Ureter (tissue), 1 donor: Measurements from ENCODE around the gene TUBE1. TPM values are rescaled to one million over a fixed set of nuclear protein-coding genes. Genes with fewer than 3 reads are reported as not detected.
"Not testable (repeated sequence)": the region's sequence is repeated elsewhere in the genome, so short reads cannot be mapped to it uniquely, and the experiment has no call there.

ENCODE experiments used
- DNase-seq: peaks from one replicate; pipeline ENCODE4 v3.0.0-alpha.2; 2020; ENCODE audit warnings: low spot score
- total RNA-seq: library from RNA; stranded (reverse); gene quantifications from one replicate; pipeline ENCODE4 v1.2.4, GENCODE V29; 2023
- donor health status: DM: yes; HTN: yes; CAD: no.

The TUBE1 gene
- total RNA-seq, 1 donor from 2014 or later, result 40.5 TPM

DNA sequence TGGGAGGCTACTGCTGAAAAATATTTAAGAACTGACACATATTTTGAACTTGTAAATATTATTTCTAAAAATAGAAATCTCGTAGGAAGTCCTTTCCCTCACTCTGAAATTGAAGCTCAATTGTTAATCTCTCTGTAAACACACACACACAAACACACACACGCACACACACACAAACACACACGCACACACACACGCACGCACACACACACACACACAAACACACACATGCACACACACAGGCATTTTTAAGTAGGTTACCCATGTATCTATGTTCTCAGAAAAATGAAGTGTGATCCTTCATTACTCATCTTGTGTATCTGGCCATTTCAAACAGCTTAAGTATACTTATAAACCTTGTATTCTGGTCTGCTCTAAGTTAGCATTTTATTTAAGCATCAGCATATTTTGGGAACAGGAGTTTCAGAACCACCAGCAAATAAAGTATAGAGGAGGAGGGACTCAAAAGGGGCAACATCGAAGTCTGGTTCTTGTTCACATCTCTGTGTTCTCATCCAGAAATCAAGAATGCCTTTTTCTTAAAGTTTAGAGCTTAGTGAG, 21.8 kb downstream of the TUBE1 start:
- DNase-seq, result no peak

DNA sequence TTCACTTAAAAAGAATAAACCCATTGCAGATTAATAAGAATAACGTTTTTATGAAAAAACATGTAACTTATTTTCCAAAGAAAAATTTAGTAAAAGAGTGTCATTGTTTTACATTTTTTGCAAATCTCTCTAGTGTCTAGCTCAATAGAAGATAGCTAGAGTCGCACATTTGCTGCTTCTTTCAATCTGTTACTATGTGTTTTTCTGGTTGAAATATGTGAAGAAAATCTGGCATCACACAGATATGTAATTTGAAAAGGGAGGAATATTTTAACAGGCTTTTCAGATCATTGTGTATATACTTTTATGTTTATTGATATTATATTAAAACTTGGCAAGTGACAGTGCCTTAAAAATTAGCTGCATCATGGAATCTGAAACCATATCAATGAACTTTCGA, 24.3 kb downstream of the TUBE1 start:
- no peak for DNase-seq

DNA sequence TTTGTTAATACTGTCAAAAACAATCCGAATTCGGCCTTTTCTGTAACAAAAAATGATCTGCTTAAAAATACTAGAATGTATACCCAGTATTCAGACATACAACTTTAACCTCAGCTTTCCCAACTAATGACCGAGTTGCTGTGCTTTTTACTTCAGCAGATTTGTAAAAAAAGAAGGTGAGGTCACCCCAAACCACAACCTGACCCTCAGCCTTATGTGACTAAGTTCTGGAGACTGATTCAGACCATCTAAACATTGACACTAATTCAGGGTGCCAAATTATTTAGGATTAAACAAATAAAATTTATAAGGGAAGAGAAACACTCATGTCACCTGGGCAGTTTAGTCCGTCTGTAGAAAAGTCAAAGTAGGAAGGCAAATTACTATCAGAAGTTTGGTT, 25.7 kb downstream of the TUBE1 start:
- DNase-seq, result no peak

DNA sequence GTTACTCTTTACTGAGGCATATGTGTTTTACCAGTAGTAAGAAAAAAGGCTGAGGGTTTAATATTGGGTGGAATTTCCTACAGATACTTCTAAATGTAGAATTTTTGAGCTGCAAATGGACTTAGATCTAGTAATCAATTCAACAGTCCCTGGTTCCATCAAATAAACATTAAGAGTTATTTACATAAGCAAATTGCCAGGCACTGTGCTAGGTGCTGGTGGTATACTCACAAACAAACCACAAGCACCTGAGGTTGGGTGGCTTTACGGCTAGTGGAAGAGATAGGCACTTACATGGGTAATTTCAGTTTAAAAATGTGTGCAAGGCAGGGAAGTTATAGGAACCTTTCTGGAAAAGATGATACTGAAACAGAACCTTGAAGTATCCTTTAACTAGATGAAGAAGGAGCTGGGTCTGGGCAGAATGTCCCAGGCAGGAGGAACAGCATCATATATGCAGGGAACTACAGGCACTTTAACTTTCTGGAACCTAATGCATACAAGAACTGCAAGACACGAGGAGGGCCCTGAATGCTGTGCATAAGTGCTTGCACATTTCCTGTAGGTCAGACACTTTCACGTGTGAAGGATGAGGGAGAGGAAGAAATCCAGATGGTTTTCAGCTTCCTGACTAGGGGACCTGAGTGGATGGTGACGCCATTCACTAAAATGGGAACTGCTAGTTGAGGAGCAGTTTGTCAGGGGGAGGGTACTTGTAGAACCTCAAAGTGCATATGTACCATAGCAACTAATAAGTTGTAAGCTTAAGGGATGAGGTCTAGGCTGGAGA, 28.8 kb downstream of the TUBE1 start:
- no peak for DNase-seq

DNA sequence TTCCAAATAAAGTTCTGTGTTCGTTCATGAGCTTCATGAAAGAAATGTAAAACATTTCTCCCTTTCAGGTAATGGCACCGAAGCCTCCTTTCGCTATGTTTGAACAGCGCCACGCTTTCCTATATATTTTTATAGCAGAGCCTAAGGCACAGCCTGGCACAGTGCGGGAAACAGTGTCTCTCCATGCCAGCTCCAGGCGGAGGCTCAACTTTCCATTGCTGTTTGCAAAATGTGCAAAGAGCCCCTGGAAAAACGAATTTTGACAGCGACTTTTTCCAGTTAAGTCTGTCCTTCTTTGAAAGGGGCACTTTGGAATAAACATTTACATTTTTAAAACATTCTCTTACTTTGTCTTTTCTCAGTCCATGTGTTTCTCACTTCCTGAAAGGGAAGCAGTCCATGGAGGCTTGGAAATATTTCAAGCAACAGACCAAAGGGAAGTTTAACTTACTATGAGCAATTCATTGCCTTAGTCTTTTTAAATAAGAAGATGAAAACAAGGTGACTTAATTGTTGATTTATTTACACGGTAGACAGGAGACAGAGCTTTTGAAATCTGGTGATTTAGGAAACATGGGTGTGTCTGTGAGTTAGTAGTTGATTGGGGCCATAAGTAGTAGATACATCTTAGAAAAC, 32.6 kb downstream of the TUBE1 start:
- DNase-seq, result no peak

DNA sequence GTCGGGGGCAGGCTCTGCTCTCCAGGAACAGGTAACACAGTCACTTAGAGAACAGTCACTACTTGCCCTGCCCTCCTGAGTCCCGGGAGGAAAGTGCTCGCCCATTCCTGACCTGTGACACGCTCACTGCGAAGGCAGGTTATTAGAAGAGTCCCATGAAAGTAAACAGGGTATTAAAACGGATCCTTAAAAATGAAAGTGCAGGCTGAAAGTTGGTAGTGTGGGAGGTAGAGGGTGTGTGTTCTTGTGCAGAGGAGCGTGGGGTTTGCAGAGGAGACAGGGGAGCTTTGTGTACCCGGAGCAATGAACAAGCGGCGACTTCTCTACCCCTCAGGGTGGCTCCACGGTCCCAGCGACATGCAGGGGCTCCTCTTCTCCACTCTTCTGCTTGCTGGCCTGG, 33.3 kb downstream of the TUBE1 start, which contains the start of gene CCN6:
CCN6 (plus strand) TSS at position 104 of the 400 bp plus-strand sequence; CDS start at position 358, 254 bp downstream.
- no peak for DNase-seq

DNA sequence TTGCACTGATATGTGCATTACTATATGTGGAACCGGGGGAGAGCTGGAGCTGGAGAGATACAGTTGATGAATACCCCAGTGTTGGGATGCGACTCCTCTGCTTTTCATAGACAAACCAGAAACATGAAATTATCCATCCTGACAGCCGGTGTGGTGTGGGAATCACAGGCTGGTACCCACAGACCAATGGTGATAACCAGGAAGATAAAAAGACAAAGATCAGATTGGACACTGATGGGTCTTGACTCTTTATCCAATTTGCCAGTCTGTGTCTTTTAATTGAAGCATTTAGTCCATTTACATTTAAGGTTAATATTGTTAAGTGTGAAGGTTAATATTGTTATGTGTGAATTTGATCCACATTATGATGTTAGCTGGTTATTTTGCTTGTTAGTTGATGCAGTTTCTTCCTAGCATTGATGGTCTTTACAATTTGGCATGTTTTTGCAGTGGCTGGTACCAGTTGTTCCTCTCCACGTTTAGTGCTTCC, 36.0 kb downstream of the TUBE1 start:
- not testable (repeated sequence) for DNase-seq

DNA sequence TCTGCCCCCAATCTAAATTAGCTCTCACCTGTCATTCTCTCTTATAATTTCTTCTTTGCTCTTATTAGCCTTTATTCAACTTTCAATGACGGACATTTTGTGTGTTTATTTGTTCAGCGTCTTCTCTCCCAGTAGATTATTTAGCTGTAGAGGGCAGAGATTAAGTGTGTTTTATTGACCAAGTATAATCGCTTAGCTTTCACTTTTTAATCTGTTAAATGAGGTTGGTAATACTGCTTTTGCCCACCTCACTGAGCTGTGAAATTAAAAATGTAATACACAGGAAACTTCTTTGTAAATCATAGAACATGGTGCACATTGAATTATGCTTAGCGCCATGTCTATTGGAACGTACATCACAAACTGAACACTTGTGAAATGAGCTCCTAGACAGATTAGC, 36.9 kb downstream of the TUBE1 start:
- DNase-seq, result no peak

DNA sequence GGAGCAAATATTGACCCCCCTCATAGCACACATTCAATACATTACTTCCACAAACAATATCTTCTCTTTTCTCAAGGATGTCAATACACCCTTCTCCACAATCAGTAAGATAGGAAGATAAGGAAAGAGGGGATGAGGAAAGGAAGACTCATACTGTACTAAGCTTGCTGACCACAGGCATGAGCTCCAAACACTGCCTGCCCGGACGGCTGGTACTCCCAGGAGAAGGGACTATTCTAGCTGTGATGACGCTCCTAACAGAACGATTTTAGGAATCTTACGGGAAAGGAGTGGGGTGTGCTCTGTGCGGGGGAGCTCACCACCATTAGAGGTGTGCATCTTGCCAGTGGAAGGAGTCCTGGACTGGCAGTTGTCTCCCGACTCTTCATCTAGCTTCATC, 37.3 kb downstream of the TUBE1 start:
- DNase-seq, result no peak

DNA sequence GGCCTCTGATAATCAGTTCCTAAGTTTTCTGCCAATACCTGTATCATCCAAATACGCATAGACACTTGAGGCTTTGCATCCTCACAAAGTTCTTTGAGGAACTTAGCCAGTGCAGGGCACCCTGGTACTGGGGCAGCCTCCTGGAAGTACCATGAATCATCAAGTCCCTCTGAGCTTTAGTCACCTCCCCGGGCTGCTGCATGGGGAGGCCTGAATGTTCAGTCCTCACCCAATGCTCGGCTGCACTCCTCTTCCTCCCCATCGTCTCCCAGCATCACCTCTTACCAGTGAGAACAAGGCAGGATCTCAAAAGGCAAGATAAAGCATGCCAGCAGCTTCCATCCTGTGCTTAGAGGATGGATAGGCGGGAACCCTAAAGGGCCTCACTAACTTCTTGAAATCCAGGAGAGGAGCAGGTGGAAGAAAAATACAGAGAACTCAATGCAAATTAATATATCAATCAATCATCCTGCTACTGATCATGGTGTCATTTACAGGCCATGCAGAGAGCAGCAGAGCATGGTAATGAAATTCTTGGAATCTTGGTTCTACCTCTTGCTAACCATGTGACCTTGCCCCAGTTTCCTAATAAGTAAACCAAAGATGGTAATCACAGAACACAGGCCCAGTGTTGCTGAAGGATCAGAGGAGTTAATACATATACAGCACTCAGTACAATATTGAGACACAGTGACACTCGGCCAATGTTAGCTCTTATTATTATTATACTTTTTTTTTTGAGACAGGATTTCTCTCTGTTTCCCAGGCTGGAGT, 38.1 kb downstream of the TUBE1 start:
- DNase-seq, result no peak

DNA sequence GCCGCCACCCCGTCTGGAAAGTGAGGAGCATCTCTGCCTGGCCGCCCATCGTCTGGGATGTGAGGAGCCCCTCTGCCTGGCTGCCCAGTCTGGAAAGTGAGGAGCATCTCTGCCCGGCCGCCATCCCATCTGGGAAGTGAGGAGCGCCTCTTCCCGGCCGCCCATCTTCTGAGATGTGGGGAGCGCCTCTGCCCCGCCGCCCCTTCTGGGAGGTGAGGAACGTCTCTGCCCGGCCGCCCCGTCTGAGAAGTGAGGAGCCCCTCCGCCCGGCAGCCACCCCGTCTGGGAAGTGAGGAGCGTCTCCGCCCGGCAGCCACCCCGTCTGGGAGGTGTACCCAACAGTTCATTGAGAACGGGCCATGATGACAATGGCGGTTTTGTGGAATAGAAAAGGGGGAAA, 39.8 kb downstream of the TUBE1 start:
- DNase-seq, result not testable (repeated sequence)

DNA sequence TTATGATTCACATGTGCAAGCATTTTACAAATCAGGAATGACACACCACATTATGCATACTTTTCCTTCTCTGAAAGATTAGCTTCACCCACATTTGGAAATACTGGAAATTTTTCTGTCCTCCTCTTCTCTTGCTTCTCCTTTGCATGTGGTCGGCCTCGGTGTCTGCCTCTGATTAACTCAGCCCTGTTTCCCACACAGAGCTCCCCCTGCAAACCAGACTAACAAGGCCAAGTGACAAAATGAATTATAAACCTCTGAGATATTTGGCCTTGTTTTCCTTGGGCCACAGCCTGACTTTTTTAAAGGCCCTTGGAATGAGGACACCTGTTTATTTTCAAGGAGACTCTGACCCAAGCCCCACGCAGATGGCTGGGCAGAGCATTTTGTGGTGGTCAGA, 42.4 kb downstream of the TUBE1 start:
- DNase-seq, result no peak

DNA sequence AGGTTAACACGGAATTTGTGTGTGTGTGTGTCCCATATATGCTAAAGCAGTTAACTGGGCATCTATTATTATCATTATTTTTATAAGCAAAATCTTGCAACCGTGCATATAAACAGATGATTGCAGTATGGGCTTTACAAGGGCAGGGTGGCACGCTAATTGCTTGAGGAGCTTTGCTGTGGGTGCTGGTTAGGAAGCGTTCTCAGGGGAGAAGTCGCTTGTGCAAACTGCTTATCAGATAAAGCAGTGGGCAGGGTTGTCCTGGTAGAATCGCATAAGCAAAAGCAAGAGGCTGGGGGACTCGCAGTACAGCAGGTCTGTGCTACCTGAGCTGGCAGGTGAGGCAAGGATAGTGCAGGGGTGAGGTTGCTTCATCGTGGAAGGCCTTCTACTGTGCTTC, 43.1 kb downstream of the TUBE1 start:
- no peak for DNase-seq

DNA sequence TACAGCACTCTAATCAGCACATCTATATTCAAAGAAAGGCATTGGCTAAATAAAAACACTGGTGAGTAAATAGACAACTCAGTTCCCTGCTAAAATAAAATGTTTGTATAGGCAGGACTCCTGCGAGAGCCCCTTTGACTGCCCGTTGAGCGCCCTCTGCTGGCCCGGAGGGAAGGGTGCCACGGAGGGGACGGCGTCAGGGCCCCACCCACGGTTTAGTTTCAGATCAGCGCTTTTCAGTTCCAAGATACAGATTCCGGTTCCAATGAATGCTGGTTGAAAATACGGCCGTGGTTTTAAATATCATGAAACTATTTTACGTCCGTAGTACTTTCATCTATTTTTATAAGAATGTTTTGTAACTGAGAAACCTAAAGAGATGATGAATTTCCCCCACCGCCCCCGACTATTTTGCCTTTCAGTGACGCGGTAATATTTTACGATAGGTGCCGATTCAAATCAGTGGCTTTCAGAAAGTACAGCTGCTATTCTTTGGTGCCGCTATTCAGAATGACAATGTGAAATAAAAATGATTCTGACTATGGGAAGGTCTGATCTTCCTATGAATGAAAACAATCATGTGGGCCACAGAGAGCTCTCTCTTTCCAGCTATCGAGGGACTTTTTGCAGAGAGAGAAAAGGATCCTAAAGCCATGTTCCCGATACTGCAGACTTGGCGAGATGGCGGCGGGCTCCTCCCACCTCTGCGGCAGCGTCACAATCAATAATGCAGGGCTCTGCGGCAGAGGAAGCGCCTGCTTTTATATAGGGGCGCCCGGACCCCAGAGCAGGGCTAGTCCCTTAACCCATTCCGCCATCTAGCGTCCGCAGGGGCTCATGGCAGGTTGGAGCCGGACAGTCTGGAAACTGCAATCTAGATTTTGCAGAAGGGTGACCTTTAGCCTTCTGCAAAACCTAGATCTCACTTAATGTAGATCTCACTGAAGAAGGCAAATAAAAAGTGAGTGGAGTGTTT, 44.0 kb downstream of the TUBE1 start:
- peak; percentile 89 for DNase-seq

DNA sequence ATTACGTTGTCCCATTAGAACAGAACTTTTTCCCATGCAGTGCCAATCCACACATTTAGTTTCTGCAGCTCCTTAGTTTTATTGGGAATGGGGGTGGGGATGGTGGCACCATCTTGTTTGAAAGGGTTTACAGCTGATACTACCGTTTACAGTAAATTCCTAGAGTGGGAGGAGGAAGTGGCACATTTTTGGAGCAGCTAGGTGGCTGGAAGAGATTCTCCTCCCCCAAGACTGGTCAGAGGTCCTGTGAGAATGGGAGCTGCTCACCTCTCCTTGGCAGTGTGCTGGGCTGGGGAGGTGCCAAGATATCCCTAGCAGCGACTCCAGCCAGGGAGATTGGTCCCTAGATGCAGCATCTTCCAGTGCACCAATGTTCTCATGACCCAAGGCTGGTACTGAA, 45.7 kb downstream of the TUBE1 start:
- no peak for DNase-seq

DNA sequence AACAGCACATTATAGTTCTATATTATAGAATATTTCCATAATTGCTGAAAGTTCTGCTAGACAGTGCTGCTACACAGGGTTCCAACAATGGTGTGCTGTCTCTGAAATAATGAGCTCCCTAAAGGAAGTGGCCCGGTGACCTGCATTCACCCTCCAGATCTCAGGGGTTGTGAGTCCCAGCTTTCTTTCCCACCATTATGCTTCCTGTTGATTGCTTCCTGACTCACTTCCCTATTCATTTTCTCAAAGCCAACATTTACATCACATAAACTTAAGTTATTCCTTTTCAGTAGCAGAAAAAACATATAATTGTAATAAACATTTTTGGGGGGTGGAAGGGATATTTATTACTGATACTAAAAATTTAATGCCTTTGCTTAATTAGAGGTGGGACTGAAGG, 46.3 kb downstream of the TUBE1 start:
- DNase-seq, result no peak

DNA sequence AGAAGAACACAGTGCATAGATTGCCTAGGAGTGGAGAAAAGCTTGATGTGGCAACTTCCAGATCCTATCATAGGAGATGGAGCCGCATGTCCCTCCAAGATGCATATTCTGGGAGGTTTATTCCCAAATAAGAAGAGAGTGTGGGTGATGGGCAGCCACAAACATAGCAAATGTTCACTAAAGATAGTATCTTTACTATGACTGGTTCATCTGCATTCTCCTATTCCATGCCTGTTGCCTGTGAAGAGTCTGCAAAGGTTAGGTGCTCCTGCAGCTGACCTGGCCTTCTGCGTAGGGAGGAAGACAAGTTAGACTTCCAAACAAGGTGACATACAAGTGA, 47.9 kb downstream of the TUBE1 start:
- no peak for DNase-seq

DNA sequence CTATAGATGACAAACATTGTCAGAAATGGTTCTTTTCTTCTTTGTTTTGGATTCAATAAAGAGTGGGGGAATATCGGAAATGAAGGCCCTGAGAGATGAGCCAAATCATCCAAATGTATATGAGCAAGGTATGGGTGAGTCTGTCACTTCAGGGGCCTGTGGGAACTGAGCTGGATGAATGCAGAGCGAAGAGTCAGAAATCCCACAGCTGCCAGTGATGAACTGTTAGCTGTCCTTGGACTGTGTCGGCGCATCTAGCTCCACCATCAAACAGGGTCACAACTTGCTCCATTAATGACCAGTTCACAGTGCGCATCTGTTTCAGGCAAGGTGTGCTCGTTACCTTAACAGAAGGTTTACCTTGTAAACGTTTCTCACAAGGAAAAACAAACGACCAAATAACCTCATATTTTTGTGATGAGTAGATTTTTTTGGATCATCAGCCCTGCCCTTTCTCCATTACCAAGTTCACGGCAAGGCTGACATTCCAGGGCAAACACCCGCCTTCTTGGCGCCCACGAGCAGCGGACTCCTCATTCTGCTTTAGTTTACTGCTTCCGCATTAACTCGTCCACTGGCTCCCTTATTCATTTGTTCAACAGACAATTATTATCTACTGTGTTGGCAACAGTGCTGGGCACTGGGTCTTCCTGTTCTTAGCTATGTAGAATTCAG, 48.4 kb downstream of the TUBE1 start:
- DNase-seq, result no peak

DNA sequence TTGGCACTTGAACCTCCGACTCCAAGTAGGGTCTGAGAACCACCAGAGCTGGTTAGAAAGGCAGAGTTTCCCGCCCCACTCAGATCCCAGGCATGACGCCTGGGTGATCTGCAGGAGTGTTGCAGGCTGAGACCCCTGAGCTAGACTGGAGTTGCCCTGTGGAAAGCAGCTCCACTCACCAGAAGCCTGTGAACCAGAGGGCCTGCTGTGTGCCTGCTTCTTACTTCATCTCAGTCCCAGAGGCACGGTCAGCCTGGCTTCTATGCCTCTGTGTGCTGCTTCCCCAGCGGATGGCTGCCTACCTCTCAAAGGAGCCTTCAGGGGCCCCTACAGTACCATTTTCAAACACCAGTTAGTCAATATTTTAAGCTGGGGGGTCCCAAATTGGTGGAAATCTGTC, 49.0 kb downstream of the TUBE1 start:
- DNase-seq, result no peak

DNA sequence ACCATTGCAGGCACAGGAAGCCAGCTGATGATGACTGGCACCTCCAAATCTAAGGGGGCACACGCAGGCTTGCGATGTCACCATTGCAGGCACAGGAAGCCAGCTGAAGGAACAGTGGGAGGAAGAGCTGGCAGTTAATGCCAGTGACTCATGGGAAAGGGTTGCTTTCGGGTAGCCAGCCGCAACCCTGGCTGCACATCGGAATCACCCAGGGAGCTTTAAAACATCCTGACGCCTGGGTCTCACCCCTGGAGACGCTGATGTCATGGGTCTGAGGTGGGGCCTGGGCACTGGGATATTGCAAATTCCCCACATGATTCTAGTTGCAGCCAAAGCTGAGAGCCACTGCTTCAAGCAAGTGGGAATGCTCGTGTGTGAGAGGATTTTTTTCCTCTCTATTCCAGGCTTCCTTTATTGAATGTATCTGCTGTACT, 49.5 kb downstream of the TUBE1 start:
- peak; percentile 59 for DNase-seq
